Testis (tissue), 3 donors: ENCODE results near the gene MIF4GD. TPM values are rescaled to one million over a fixed set of nuclear protein-coding genes. Genes with fewer than 3 reads are reported as not detected.
"Not testable (repeated sequence)": the region's sequence is repeated elsewhere in the genome, so short reads cannot be mapped to it uniquely, and the experiment has no call there.

Source experiments
- DNase-seq: peaks from one replicate; pipeline ENCODE4 v3.0.0-alpha.2; 2019
- H3K27ac ChIP-seq, 2 donors: fragments of 200-600 bp; sonication (generic); one replicate each; pipeline ENCODE4 v1.5.1; 2019
- H3K27me3 ChIP-seq: fragments of 200-600 bp; sonication (generic); one replicate; pipeline ENCODE4 v1.5.1; 2019
- H3K36me3 ChIP-seq: fragments of 200-600 bp; sonication (generic); one replicate; pipeline ENCODE4 v1.5.1; 2017; ENCODE audit warnings: low read depth; ENCODE audit errors: missing control alignments
- H3K4me1 ChIP-seq: fragments of 200-600 bp; sonication (generic); one replicate; pipeline ENCODE4 v1.5.1; 2019
- H3K4me3 ChIP-seq, 2 donors: fragments of 200-600 bp; sonication (generic); one replicate each; pipeline ENCODE4 v1.5.1; 2017 to 2019
- H3K9me3 ChIP-seq: fragments of 200-600 bp; sonication (generic); one replicate; pipeline ENCODE4 v1.5.1; 2017
- POLR2A ChIP-seq: fragments of 450-650 bp; IDR thresholded peaks from one replicate; pipeline ENCODE4 v1.6.1; 2017; ENCODE audit warnings: antibody characterized with exemption, mild to moderate bottlenecking, moderate library complexity
- WGBS, 2 donors: methylation state at CpG; one replicate each; pipeline ENCODE4 v1.1.5; 2018; 5-methylcytosine and 5-hydroxymethylcytosine counted together
- intact Hi-C: fragments of 100-400 bp; cut with DNase I; formaldehyde crosslinking; loops from one replicate; pipeline ENCODE4 v1.15.1; 2023; ENCODE audit warnings: low total_unique reads
- polyA plus RNA-seq: library from polyadenylated mRNA; stranded (reverse); fragments of 350-450 nt; fragmentation: Illumina TruSeq; extraction: RNeasy Lipid Tissue Mini Kit (QIAGEN cat#74804); gene quantifications from one replicate; pipeline ENCODE4 v1.2.3, GENCODE V29; 2014; ENCODE audit warnings: low read depth, low replicate concordance; ENCODE audit not compliant: insufficient read depth
- total RNA-seq, 2 donors: library from RNA; depleted of rRNA; stranded (reverse); fragments of >200 nt; gene quantifications; one replicate each; pipeline ENCODE4 v1.2.3, GENCODE V29; 2016
- TF ChIP-seq, protein P1 (sequence below), 3 experiments: fragments of 450-650 bp in 2 of 3; fragments of 200-600 bp in 1 of 3; sonication (generic) in 1 of 3; IDR thresholded peaks; one replicate each; pipeline ENCODE4 v1.5.1; 2016 to 2019; ENCODE audit warnings: antibody characterized with exemption in 3 of 3, mild to moderate bottlenecking in 2 of 3, moderate library complexity in 1 of 3

The MIF4GD gene
- total and polyA plus RNA-seq, 3 donors from 2014 or later, result 34.5 to 37.1 (median 35.3) TPM

GRCh38 chr17:75262112-75262606 lies 8.9 kb downstream of the MIF4GD start:
- H3K27me3 ChIP-seq, result no peaks in the 10 kb centered on the region
- WGBS, 2 donors, result 1 to 3% methylated on average over 8 to 23 of the region's 23 CpGs
- H3K9me3 ChIP-seq, result no peaks in the 10 kb centered on the region
- H3K4me3 ChIP-seq, result peak overlapping the region; percentile 94 to 100
- peaks cover 15% of the 10 kb centered on the region for H3K4me1 ChIP-seq
- intact Hi-C loops, result no loop called here
- H3K36me3 ChIP-seq, result no peaks in the 10 kb centered on the region
- H3K27ac ChIP-seq, result peak overlapping the region; percentile 83 to 99
- DNase-seq, result no peak
- TF ChIP-seq POLR2A, result no peak
- TF ChIP-seq, protein P1, sequence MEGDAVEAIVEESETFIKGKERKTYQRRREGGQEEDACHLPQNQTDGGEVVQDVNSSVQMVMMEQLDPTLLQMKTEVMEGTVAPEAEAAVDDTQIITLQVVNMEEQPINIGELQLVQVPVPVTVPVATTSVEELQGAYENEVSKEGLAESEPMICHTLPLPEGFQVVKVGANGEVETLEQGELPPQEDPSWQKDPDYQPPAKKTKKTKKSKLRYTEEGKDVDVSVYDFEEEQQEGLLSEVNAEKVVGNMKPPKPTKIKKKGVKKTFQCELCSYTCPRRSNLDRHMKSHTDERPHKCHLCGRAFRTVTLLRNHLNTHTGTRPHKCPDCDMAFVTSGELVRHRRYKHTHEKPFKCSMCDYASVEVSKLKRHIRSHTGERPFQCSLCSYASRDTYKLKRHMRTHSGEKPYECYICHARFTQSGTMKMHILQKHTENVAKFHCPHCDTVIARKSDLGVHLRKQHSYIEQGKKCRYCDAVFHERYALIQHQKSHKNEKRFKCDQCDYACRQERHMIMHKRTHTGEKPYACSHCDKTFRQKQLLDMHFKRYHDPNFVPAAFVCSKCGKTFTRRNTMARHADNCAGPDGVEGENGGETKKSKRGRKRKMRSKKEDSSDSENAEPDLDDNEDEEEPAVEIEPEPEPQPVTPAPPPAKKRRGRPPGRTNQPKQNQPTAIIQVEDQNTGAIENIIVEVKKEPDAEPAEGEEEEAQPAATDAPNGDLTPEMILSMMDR (IDR thresholded peaks at IDR 0.05), result no peak

- Histone ChIP-seq H3K4me3 (peak within 1 kb of the TSS; percentile 94 to 100), H3K36me3 (no peaks in the 10 kb centered on the region), H3K4me1 (peaks cover 15% of the 10 kb centered on the region), H3K27ac (peak within 1 kb of the TSS; percentile 83 to 99), H3K27me3 (no peaks in the 10 kb centered on the region), H3K9me3 (no peaks in the 10 kb centered on the region)
- DNase-seq, result peak; percentile 97
- TF ChIP-seq, protein P1 (IDR thresholded peaks at IDR 0.05), result peak in 1 of 3 experiments; percentile 17
- no peak for TF ChIP-seq POLR2A
- intact Hi-C loops, result no loop called here
- 0 to 1% methylated on average over 17 to 68 of the region's 69 CpGs for WGBS, 2 donors
These were observed 9.5 kb downstream of the MIF4GD start, which contains the start of the genes GGA3 and MRPS7 for GRCh38 chr17:75261336-75262111. Gene GGA3 (minus strand): TSS chr17:75261606. CDS start chr17:75261587, 19 bp downstream. Gene MRPS7 (plus strand): TSS chr17:75261879. CDS start chr17:75261901, 22 bp downstream.

DNA sequence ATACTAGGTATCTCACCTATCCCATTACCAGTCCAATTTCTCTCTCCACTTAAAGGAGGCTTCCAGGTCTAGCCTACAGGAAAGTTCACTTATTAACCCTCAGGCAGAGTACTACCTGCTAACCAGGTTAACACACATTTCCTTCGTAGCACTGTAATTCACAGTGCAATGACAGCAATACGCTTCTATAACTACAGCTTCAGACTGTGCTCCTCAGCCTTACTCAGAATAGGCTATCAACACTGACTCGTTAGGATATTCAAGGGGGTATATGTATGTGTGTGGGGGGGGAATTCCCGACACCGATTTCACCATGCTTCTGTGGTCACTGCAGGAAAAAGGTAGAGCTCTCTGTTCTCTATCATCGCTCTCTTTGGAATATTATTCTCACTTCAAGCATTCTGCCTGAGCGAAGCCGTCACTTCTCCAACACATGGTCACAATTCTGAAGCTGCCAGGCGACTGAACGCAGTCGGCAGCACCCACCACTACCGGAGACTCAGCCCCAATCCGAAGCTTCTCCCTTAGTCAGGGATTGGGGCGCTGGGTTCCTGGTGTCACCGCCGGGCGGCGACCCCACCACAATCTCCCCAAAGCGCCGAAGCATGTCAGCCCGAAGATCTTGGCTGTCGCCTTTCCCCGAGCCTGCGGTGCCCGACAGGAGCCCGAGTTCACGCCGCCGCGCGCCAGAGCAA lies 10.2 kb downstream of the MIF4GD start:
- WGBS, 2 donors, result 3% methylated on average over 14 to 31 of the region's 31 CpGs
- DNase-seq, result no peak
- peak overlapping the region; percentile 83 to 99 for H3K27ac ChIP-seq
- no peaks in the 10 kb centered on the region for H3K9me3 ChIP-seq
- TF ChIP-seq, protein P1 (IDR thresholded peaks at IDR 0.05), result no peak
- no peak for TF ChIP-seq POLR2A
- H3K4me3 ChIP-seq, result peak overlapping the region; percentile 94 to 100
- intact Hi-C loops, result no loop called here
- H3K36me3 ChIP-seq, result no peaks in the 10 kb centered on the region
- H3K27me3 ChIP-seq, result no peaks in the 10 kb centered on the region
- H3K4me1 ChIP-seq, result peaks cover 15% of the 10 kb centered on the region

- DNase-seq, H3K27ac ChIP-seq, H3K4me3 ChIP-seq, intact Hi-C loops, H3K9me3 ChIP-seq, H3K27me3 ChIP-seq, H3K36me3 ChIP-seq: not testable (repeated sequence)
- peaks cover 10% of the 10 kb centered on the region for H3K4me1 ChIP-seq
- 69 to 72% methylated on average over 2 of the region's 2 CpGs for whole genome bisulfite sequencing, 2 donors
These were observed 13.8 kb downstream of the MIF4GD start for GRCh38 chr17:75257228-75257627.

DNA sequence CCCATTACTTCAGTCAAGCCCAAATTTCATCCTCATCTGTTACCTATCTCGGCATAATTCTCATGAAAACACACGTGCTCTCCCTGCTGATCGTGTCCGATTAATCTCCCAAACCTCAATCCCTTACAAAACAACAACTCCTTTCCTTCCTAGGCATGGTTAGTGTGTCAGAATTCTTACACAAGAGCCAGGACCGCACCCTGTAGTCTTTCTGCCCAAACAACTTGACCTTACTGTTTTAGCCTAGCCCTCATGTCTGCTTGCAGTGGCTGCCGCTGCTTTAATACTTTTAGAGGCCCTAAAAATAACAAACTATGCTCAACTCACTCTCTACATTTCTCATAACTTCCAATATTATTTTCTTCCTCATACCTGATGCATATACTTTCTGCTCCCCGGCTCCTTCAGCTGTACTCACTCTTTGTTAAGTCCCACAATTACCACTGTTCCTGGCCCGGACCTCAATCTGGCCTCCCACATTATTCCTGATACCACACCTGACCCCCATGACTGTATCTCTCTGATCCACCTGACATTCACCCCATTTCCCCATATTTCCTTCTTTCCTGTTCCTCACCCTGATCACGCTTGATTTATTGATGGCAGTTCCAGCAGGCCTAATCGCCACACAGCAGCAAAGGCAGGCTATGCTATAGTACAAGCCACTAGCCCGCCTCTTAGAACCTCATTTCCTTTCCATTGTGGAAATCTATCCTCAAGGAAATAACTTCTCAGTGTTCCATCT lies 14.9 kb downstream of the MIF4GD start:
- peaks cover 10% of the 10 kb centered on the region for H3K4me1 ChIP-seq
- H3K36me3 ChIP-seq, intact Hi-C loops, H3K4me3 ChIP-seq, DNase-seq, H3K27ac ChIP-seq, H3K9me3 ChIP-seq, H3K27me3 ChIP-seq: not testable (repeated sequence)
- 83 to 86% methylated on average over 11 of the region's 11 CpGs for WGBS, 2 donors
